GM18505 (cell line): ENCODE results near the gene RAB19.
"Not testable (repeated sequence)": the region's sequence is repeated elsewhere in the genome, so short reads cannot be mapped to it uniquely, and the experiment has no call there.

Experiments
- ATAC-seq: cut with Tn5 transposase; IDR thresholded peaks from one replicate; pipeline ENCODE4 v1.9.1; 2021; ENCODE audit not compliant: unreplicated experiment
- POLR2A ChIP-seq: IDR thresholded peaks from 4 replicates; pipeline ENCODE4 v1.6.1; 2011; ENCODE audit warnings: borderline replicate concordance; ENCODE audit not compliant: insufficient read depth, insufficient read length; ENCODE audit errors: extremely low read depth

RAB19 gene

GRCh38 chr7:140390466-140391190 is 13.2 kb upstream of the RAB19 start:
- ATAC-seq, result peak; percentile 73
- TF ChIP-seq POLR2A, result no peak

GRCh38 chr7:140391634-140392033 is 12.2 kb upstream of the RAB19 start:
- no peak for TF ChIP-seq POLR2A
- no peak for ATAC-seq

- no peak for TF ChIP-seq POLR2A
- ATAC-seq, result no peak
These were observed 10.0 kb upstream of the RAB19 start for GRCh38 chr7:140393756-140394306.

- ATAC-seq, result peak; percentile 98
- TF ChIP-seq POLR2A, result peak; percentile 81
These were observed 5.8 kb upstream of the RAB19 start, which contains the start of gene SLC37A3 for GRCh38 chr7:140397784-140398750. SLC37A3 (minus strand) TSS chr7:140398530; CDS start chr7:140382526, 16,004 bp downstream.

GRCh38 chr7:140398821-140399220 is 5.0 kb upstream of the RAB19 start:
- ATAC-seq, result no peak
- no peak for TF ChIP-seq POLR2A

- no peak for ATAC-seq
These were observed 3.5 kb upstream of the RAB19 start for GRCh38 chr7:140400381-140400780.

GRCh38 chr7:140402178-140402835 is 1.6 kb upstream of the RAB19 start:
- TF ChIP-seq POLR2A, result no peak
- ATAC-seq, result no peak

More at GRCh38 chr7:140400381-140400780, 3.5 kb upstream of the RAB19 start:
- TF ChIP-seq POLR2A, result no peak

GRCh38 chr7:140404565-140405065 is 757 bp downstream of the RAB19 start:
- no peak for ATAC-seq
- no peak for TF ChIP-seq POLR2A

- TF ChIP-seq POLR2A, result no peak
- ATAC-seq, result no peak
These were observed 11.5 kb downstream of the RAB19 start for GRCh38 chr7:140415361-140415760.

- not testable (repeated sequence) for ATAC-seq
These were observed 12.0 kb downstream of the RAB19 start for GRCh38 chr7:140415816-140416215.

- ATAC-seq, result no peak
- TF ChIP-seq POLR2A, result no peak
These were observed 12.7 kb downstream of the RAB19 start for GRCh38 chr7:140416560-140416959.

- no peak for ATAC-seq
- no peak for TF ChIP-seq POLR2A
These were observed 13.7 kb downstream of the RAB19 start for GRCh38 chr7:140417456-140418155.

GRCh38 chr7:140418156-140418472 is 14.3 kb downstream of the RAB19 start:
- not testable (repeated sequence) for ATAC-seq

GRCh38 chr7:140418653-140419052 is 14.8 kb downstream of the RAB19 start:
- TF ChIP-seq POLR2A, result no peak
- ATAC-seq, result no peak
